HG03378 (cell line): ENCODE measurements around the gene SRMS.

Source experiments
- ATAC-seq: cut with Tn5 transposase; IDR thresholded peaks from one replicate; pipeline ENCODE4 v1.9.1; 2021; ENCODE audit warnings: mild to moderate bottlenecking, moderate library complexity; ENCODE audit not compliant: unreplicated experiment

Gene SRMS

GRCh38 chr20:63492518-63492917, 55.0 kb downstream of the SRMS start:
- ATAC-seq = no peak

DNA sequence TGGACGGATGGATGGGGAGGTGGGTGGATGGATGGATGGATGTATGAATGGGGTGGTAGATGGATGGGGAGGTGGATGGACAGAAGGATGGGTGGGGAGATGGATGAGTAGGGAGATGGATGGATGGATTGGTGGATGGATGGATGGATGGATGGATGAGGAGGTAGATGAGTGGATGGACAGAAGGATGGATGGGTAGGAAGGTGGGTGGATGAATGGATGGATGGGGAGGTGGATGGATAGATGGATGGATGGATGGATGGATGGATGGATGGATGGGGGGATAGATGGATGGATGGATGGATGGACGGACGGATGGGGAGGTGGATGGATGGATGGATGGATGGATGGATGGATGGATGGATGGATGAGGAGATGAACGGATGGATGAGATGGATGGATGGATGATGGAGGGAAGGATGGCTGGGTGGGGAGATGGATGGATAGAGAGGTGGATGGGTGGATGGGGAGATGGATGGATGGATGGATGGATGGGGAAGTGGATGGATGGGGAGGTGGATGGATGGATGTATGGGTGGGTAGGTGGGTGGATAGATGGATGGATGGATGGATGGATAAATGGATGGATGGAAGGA, 55.8 kb downstream of the SRMS start:
- no peak for ATAC-seq

DNA sequence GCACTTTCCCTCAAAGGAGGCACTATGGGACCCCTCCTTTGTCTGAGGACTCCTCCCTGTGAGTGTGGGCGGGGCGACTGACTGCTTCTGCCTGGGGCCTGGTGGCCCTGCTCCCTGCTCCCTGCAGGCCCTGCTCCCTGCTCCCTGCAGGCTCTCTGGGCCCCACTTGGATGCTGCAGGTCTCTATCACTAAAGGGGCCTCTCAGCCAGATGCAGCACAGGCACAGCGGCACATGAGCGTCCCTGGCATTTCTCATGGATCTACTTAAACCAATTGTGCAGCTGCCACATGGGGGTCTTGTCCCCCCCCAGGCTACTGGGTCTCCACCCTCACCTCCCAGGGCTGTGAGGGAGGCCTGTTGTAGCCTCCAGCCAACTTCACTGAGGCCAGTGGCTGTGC, 56.5 kb downstream of the SRMS start:
- ATAC-seq = no peak
